Astrocyte (in vitro differentiated cells and primary cell): ENCODE measurements around the gene CEP128. TPM values are rescaled to one million over a fixed set of nuclear protein-coding genes. Genes with fewer than 3 reads are reported as not detected.

Experiments used
- DNase-seq: peaks from one replicate; pipeline ENCODE4 v3.0.0-alpha.2; 2010; ENCODE audit warnings: low read depth
- FAIRE-seq: peaks from 2 replicates; lab custom pipeline; 2011; peaks lifted over from hg19 to GRCh38; lab: Jason Lieb, UNC
- H2AFZ ChIP-seq: 2 replicates; pipeline ENCODE4 v1.6.0; 2012; ENCODE audit warnings: low read depth, low read length, inconsistent platforms
- H3K27ac ChIP-seq: 2 replicates; pipeline ENCODE4 v1.5.1; 2011; ENCODE audit warnings: low read depth, low read length, inconsistent platforms
- H3K27me3 ChIP-seq: 2 replicates; pipeline ENCODE4 v1.6.0; 2011; ENCODE audit warnings: low read length, inconsistent platforms; ENCODE audit not compliant: insufficient read depth
- H3K36me3 ChIP-seq: 2 replicates; pipeline ENCODE4 v1.5.1; 2011; ENCODE audit warnings: low read length, inconsistent platforms; ENCODE audit not compliant: insufficient read depth
- H3K4me1 ChIP-seq: 2 replicates; pipeline ENCODE4 v1.5.1; 2011; ENCODE audit warnings: low read length, inconsistent platforms; ENCODE audit not compliant: insufficient read depth
- H3K4me2 ChIP-seq: 2 replicates; pipeline ENCODE4 v1.6.0; 2012; ENCODE audit warnings: low read length, inconsistent platforms
- H3K4me3 ChIP-seq: 2 replicates; pipeline ENCODE4 v1.5.1; 2011; ENCODE audit warnings: low read depth, mild to moderate bottlenecking, low read length, inconsistent platforms; ENCODE audit not compliant: insufficient read depth
- H3K79me2 ChIP-seq: 2 replicates; pipeline ENCODE4 v1.6.0; 2012; ENCODE audit warnings: mild to moderate bottlenecking, low read length, inconsistent platforms; ENCODE audit not compliant: insufficient read depth
- H3K9ac ChIP-seq: 2 replicates; pipeline ENCODE4 v1.6.0; 2012; ENCODE audit warnings: mild to moderate bottlenecking, low read length, inconsistent platforms
- H3K9me3 ChIP-seq: 2 replicates; pipeline ENCODE4 v1.5.1; 2012; ENCODE audit warnings: low read depth, mild to moderate bottlenecking, low read length, inconsistent platforms; ENCODE audit not compliant: insufficient read depth
- H4K20me1 ChIP-seq: 2 replicates; pipeline ENCODE4 v1.6.0; 2012; ENCODE audit warnings: low read length, inconsistent platforms; ENCODE audit not compliant: insufficient read depth
- H3K27ac Mint-ChIP-seq: one replicate; pipeline ENCODE4 v1.8.0; 2021; ENCODE audit warnings: mild to moderate bottlenecking, mixed read lengths; ENCODE audit not compliant: unreplicated experiment
- H3K27me3 Mint-ChIP-seq: one replicate; pipeline ENCODE4 v1.8.0; 2021; ENCODE audit warnings: low read depth, mixed read lengths; ENCODE audit not compliant: unreplicated experiment
- H3K36me3 Mint-ChIP-seq: one replicate; pipeline ENCODE4 v1.8.0; 2021; ENCODE audit warnings: low read depth, mixed read lengths; ENCODE audit not compliant: unreplicated experiment
- H3K4me1 Mint-ChIP-seq: one replicate; pipeline ENCODE4 v1.8.0; 2021; ENCODE audit warnings: low read depth, mixed read lengths; ENCODE audit not compliant: unreplicated experiment
- H3K4me3 Mint-ChIP-seq: one replicate; pipeline ENCODE4 v1.8.0; 2021; ENCODE audit warnings: mild to moderate bottlenecking, moderate library complexity, mixed read lengths; ENCODE audit not compliant: unreplicated experiment
- H3K9me3 Mint-ChIP-seq: one replicate; pipeline ENCODE4 v1.8.0; 2021; ENCODE audit warnings: mild to moderate bottlenecking, mixed read lengths; ENCODE audit not compliant: unreplicated experiment
- CTCF ChIP-seq: IDR thresholded peaks from 2 replicates; pipeline ENCODE4 v1.5.1; 2011; ENCODE audit warnings: low read depth, mild to moderate bottlenecking, inconsistent platforms, low read length, moderate library complexity; ENCODE audit not compliant: insufficient read depth
- EZH2 ChIP-seq: IDR thresholded peaks from 2 replicates; pipeline ENCODE4 v1.6.1; 2012; ENCODE audit warnings: mild to moderate bottlenecking, low read length, inconsistent platforms; ENCODE audit not compliant: insufficient read depth
- total RNA-seq: library from RNA; stranded (reverse); gene quantifications from 2 replicates; pipeline ENCODE4 v1.2.1, GENCODE V29; 2021

Gene CEP128
- total RNA-seq, 1 donor from 2014 or later, result 6.4 TPM

GRCh38 chr14:80637756-80638619 is 303.6 kb downstream of the CEP128 start:
- H3K4me3 Mint-ChIP-seq, result no peak overlapping the region
- H3K36me3 ChIP-seq, result no peaks in the 10 kb centered on the region
- peak overlapping the region; percentile 22 for H3K9ac ChIP-seq
- H3K27ac ChIP-seq, result peak overlapping the region; percentile 73
- FAIRE-seq (peak; percentile 80), DNase-seq (no peak)
- H3K27ac Mint-ChIP-seq, result peak overlapping the region; percentile 94
- no peak overlapping the region for H3K4me3 ChIP-seq
- H3K79me2 ChIP-seq, result no peaks in the 10 kb centered on the region
- H4K20me1 ChIP-seq, result no peaks in the 10 kb centered on the region
- H3K4me1 Mint-ChIP-seq, result peaks cover 23% of the 10 kb centered on the region
- peaks cover 13% of the 10 kb centered on the region for H3K4me1 ChIP-seq
- no peaks in the 10 kb centered on the region for H3K9me3 ChIP-seq
- H3K4me2 ChIP-seq, result peak overlapping the region; percentile 51
- no peaks in the 10 kb centered on the region for H3K9me3 Mint-ChIP-seq
- H3K27me3 ChIP-seq, result no peaks in the 10 kb centered on the region
- no peaks in the 10 kb centered on the region for H3K36me3 Mint-ChIP-seq
- no peaks in the 10 kb centered on the region for H3K27me3 Mint-ChIP-seq
- TF ChIP-seq EZH2, result no peak
- no peak for TF ChIP-seq CTCF
- no peak overlapping the region for H2AFZ ChIP-seq

GRCh38 chr14:80636071-80636470 is 305.5 kb downstream of the CEP128 start:
- DNase-seq, result no peak
- no peak for TF ChIP-seq CTCF
- TF ChIP-seq EZH2, result no peak

More at GRCh38 chr14:80636071-80636470, 305.5 kb downstream of the CEP128 start:
- Histone ChIP-seq H2AFZ (no peak overlapping the region), H3K9me3 (no peaks in the 10 kb centered on the region), H3K4me1 (peaks cover 13% of the 10 kb centered on the region), H3K79me2 (no peaks in the 10 kb centered on the region), H3K9ac (no peak overlapping the region), H3K36me3 (no peaks in the 10 kb centered on the region), H3K4me2 (no peak overlapping the region), H3K27ac (no peak overlapping the region), H3K4me3 (no peak overlapping the region), H3K27me3 (no peaks in the 10 kb centered on the region), H4K20me1 (no peaks in the 10 kb centered on the region)
- H3K4me1 Mint-ChIP-seq, result peaks cover 23% of the 10 kb centered on the region
- H3K27me3 Mint-ChIP-seq, result no peaks in the 10 kb centered on the region
- no peaks in the 10 kb centered on the region for H3K9me3 Mint-ChIP-seq
- H3K27ac Mint-ChIP-seq, result no peak overlapping the region
- H3K4me3 Mint-ChIP-seq, result no peak overlapping the region
- no peak for FAIRE-seq
- no peaks in the 10 kb centered on the region for H3K36me3 Mint-ChIP-seq
